ENCODE measurements around the gene STAMBP.

Gene STAMBP

DNA sequence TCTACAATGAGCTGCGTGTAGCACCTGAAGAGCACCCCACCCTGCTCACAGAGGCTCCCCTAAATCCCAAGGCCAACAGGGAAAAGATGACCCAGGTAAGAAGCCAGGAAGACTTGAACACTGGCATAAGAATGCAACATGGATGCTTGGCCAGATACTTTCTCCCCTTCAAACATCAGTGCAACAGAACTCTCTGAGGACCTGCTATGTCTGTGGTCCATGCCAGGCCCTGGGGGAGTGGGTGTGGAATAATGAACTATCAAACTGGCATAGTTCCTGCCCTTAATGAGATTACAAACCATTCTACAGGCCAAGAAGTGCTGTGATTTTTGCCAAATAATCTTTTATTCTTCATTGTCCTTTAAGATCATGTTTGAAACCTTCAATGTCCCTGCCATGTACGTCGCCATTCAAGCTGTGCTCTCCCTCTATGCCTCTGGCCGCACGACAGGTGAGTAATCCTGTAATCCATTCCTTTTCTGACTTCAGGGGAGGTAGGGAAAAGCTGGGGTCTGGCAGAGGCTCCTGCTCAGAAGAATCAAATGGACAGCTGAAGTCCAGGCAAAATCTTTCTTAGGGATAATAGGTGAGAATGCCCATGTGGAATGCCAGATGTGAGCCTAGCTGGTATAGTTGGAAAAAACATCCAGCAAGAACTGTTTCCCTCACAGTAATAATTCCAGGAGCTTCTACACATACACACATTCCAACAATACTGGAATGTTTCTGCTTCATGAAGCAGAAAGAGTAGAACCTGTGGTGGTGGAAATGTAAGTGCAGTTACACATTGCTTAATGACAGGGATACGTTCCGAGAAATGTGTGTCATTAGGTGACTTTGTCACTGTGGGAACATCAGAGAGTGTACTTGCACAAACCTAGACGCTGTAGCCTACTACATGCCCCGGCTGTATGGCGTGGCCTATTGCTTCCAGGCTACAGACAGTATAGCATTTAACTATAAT is 80.2 kb downstream of the STAMBP start:
- no peak for DNase-seq

DNA sequence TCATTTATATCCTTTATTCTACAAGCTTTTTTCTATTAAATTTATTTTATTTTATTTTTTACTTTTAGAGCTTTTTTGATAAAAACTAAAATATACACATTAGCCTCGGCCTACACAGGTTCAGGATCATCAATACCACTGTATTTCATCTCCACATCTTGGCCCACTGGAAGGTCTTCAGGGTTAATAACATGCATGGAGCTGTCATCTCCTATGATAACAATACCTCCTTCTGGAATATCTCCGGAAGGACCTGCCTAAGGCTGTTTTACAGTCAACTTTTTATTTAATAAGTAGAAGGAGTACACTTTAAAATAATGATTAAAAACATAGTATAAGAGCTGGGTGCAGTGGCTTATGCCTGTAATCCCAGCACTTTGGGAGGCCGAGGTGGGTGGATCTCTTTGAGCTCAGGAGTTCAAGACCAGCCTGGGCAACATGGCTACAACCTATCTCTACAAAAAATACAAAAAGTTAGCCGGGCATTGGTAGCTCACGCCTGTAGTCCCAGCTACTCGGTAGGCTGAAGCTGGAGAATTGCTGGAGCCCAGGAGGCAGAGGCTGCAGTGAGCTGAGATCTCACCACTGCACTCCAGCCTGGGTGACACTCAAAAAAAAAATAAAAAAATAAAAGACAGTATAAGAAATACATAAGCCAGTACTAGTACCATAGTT is 82.2 kb downstream of the STAMBP start:
- no peak for DNase-seq

DNA sequence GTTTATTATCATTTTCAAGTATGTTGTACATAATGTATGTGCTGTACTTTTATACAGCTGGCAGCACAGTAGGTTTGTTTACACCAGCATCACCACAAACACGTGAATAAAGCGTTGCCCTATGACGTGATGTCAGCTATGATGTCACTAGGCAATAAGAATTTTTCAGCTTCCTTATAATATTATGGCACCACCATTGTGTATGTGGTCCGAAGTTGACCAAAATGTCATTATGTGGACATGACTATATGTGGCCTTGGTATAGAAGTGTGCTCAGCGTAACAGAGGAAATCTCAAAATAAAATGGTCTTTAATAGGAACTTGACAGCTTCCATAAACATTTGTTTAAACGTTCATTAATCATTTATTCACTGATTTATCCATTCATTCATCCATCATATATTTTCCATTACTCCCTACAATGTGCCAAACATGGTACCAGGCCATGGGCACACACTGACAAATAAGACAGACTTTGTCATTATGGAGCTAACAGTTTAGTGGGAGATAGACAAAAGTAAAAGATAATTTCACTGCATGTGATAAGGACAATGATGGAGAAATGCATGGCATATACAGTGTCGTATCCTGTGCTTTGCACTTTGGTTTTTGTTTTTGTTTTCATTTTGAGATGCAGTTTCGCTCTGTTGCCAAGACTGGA is 82.9 kb downstream of the STAMBP start:
- DNase-seq = no peak

DNA sequence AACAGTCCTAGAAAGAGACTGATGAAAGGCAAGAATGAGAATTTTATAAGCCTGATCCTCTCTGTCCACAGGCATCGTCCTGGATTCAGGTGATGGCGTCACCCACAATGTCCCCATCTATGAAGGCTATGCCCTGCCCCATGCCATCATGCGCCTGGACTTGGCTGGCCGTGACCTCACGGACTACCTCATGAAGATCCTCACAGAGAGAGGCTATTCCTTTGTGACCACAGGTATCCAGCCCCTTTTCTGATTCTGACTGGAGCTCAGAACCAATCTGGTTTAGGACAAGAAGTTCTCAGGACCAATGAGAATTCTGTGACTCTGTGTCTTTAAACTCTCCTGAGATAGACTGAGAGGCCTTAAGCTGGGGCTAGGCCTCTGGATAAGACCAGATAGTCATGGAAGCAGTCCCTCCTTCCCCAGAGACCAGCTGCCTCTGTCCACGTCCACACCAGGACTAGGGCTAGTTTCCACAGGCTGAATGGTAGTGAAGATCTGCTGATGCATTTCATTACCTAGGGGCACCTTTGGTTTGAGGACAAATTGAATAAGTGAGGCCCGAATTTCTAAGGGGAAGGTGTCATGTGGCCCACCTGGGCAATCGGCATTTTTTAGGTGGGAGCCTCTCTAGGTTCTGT is 84.8 kb downstream of the STAMBP start:
- DNase-seq = no peak

DNA sequence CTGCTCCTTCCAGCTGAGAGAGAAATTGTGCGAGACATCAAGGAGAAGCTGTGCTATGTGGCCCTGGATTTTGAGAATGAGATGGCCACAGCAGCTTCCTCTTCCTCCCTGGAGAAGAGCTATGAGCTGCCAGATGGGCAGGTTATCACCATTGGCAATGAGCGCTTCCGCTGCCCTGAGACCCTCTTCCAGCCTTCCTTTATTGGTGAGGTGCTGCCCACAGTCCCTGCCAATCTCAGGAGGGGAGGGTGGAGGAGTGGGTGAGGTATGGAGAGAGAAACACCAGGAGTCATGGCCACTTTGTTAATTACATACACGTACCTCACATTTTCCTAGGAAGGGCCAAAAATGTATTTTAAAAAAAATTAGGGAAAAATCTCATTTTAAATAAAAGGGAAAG is 85.9 kb downstream of the STAMBP start:
- no peak for DNase-seq

DNA sequence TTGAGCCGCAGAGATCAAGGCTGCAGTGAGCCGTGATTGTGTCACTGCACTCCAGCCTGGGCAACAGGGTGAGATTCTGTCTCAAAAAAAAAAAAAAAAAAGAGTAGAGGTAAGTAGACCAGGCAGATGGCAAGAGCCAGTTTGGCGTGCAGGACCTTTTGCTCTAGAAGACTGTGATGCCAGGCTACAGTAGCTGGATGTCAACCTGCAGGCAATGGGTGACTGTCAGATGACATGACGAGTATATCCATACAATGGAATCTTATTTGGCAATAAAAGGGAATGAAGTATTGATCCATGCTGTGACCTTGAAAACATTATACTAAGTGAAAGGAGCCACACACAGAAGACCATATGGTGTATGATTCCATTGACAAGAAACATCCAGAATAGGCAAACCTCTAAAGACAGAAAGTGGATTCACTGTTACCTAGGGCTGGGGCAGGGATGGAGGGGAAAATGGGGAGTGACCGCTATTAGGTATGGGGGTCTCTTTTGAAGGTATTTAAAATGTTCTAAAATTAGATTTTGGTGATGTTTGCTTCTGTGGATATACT is 86.8 kb downstream of the STAMBP start:
- DNase-seq = no peak

DNA sequence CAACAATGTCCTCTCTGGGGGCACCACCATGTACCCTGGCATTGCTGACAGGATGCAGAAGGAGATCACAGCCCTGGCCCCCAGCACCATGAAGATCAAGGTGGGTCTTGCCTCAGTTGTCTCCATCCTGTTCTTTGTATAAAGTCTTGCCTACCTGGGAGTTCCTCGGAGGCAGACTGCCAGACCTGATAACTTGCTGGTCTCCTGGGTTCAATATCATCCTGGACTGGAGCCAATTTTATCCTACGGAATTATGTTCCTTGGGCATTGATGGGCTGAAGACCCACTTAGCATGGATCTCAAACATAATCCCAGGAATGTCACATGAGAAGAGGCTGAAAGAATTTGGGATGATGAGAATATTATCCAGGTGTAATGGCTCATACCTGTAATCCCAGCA is 87.9 kb downstream of the STAMBP start:
- DNase-seq = no peak

DNA sequence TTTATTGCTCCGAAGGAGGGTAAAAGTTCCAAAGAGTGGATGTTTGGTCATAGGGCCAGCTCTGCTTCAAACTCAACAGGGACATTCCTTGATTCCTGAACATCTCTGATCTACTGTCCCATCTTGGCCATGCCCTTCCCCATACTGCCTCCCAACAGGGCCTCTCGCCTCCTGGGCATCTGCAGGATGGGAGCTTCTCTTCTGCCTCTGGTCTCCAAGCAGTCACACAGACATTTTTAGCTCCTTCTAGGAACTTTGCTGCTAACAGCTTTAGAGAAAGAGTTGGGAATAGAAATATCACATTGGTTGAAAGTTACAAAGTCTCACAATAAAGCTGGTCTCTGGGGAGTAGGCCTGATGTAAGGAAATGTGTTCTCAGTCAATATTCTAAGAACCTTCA is 88.5 kb downstream of the STAMBP start:
- no peak for DNase-seq

DNA sequence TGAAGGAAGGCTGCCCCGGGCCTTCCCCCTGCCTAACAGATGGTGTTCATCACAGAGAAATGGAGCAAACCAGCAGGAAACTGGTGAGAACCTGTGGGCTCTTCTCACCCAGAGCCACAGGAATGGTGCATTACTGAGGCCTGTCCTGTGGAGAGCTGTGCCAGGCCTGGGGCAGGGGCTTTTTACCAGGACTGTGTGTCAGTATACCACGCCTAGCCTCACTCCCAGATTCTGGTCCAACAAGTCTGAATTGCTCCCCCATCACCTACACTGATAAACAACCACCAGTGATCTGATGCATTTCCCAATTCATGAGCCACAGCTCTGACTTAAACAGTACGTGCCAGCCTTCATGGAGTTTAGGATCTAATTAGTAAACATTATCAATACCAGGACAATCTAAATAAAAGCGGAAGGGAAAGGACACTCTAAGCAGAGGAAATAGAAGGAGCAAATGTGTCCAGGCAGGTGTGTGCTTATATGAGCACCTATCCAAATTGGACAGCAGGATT is 89.0 kb downstream of the STAMBP start:
- no peak for DNase-seq

DNA sequence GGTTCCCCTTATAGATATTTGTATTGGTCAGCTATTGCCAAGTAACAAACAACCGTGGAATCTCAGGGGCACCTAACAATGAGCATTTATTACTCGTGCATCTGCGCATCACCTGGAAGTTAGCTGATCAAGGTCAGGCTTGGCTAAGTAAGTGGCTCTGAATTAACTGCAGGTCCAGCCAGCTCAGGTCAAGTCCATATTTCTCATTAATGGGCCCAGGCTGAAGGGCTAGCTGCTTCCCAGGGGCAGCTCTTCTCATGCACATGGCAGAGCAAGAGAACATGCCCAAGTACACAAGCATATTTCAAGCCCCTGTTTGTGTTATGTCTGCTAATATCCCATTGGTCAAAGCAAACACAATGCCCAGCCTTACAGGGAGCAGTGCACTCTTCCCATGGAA is 90.1 kb downstream of the STAMBP start:
- DNase-seq = no peak

DNA sequence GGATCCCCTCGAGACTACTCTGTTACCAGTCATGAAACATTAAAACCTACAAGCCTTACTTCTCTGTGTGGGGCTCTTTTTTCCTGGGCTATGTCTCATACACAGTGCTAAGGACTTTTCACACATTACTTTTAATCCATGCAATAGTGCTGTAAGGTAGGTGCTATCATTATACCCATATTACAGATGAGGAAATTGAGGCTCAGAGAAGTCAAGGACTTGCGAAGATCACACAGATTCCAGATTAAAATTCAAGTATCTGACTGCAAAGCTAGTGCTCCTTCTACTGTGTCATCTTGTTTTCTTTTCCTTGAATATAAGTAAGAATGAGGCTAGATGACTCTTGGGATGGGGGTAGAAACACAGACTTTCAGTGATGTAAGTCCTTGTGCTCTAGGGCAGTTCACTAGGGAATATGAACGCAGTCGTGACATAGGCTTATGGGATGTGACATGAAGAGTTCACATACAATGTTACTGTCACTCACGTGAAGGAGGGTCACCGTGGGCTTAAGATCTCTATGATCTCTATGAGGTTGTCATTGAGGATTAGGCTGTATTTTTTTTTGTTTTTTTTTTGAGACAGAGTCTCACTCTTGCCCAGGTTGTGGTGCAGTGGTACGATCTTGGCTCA is 91.0 kb downstream of the STAMBP start:
- DNase-seq = no peak

DNA sequence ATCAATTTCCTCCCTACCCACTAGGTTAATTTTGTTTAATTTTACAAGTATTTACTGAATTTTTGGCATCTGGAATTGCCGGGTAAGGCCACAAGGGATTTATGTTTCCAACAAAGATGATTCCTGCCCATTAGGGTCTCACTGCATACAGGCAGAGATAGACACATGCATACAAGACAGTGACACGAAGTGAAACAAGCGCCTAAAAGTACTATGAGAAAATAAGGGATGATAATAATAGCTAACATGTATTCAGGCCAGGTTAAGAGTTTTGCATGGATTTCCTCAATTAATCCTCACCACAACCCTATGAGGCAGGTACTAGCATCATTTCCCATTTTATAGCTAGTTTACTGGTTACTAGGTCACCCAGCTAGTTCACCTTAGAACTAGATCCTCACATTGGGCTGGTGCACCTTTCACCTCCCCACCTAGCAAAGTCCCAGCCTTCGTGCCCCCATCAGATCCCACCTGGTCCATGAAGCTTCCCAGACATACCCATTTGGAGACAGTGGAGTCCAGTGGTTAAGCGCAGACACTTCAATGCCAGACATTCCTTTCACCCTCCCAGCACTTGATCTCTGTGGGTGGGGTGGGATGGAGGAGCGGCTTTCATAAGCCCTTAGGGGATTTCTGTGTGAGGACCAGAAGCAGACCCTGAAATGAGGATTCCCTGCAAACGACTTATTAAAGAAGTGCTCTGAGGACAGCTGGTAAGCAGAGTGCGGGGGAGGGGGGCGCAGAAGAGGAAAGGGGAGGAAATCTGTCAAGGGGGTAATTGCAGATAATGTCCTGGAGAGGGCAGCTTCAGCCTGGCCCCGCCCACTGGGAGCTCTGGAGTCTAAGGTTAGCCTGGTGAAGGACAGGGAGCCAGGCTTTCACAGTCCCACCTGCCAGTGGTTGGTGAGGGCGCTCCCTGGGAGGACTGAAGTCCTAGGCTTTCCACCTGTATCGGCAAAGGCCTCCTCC is 92.1 kb downstream of the STAMBP start:
- peak; percentile 19 for DNase-seq

DNA sequence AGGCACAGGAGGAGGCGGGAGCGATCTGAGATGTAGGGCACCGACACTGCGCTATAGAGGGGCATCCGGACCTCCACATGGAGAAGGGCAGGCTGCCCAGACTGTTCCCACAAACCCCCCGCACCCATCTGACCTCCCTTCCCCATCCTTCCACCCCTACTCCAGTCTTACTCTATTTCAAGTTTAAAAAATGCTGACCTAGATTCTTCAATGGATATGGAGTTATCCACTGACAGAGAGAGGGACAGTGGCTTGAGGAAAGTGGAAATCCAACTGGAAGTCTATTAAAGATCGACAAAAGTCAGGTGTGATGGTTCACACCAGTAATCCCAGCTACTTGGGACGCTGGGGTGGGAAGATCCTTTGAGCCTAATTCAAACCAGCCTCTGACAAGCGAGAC is 92.8 kb downstream of the STAMBP start:
- DNase-seq = no peak

DNA sequence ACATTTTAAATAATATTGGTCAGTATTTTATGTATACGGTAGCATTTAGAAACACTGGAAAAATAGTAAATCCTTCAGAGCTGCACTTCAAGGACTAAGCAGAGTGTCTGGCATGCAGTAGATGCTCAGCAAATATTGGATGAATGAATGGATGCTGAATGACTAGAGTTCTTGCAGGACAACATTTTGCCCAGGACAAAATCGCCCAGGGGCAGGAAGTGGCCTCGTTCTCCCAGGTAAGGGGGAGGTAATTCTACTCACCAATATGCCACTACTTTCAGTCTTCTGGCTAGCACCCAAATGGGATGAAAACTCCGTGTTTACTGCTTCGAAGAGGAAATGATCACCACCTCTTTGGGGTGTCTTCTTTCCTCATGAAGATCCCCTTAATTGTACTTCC is 93.9 kb downstream of the STAMBP start:
- DNase-seq = no peak
